GM12865 (cell line): ENCODE results near the gene DND1.
A peak's percentile ranks its signal among the peaks of the same experiment; 100 is the strongest.

Experiments
- DNase-seq: peaks from one replicate; pipeline ENCODE4 v3.0.0; 2010; ENCODE audit warnings: low read depth
- H3K4me3 ChIP-seq: 2 replicates; pipeline ENCODE4 v1.5.1; 2011; ENCODE audit warnings: mild to moderate bottlenecking, low read depth, low read length, control low read depth
- TF ChIP-seq, protein P1 (sequence below): IDR thresholded peaks from 2 replicates; pipeline ENCODE4 v1.5.1; 2011; ENCODE audit warnings: low read length, control low read depth, low read depth, inconsistent platforms; ENCODE audit not compliant: insufficient read depth; ENCODE audit errors: missing control alignments

Gene DND1

DNA sequence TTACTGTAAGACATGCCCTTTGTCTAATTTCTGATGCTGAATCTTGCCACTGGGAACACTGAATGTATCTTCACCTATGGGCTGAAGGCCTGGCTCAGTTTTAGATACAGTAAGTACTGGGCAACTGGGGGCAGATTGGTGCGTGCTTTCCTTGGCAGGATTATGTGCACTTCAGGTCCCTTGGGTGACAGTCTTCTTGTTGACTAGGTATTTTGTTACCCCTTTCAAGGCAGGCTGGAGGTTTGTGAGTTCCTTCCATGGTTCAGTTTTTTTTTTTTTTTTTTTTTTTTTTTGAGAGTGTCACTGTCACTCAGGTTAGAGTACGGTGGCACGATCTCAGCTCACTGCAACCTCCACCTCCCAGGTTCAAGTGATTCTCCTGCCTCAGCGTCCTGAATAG is 34.4 kb upstream of the DND1 start:
- DNase-seq: no peak
- TF ChIP-seq, protein P1, sequence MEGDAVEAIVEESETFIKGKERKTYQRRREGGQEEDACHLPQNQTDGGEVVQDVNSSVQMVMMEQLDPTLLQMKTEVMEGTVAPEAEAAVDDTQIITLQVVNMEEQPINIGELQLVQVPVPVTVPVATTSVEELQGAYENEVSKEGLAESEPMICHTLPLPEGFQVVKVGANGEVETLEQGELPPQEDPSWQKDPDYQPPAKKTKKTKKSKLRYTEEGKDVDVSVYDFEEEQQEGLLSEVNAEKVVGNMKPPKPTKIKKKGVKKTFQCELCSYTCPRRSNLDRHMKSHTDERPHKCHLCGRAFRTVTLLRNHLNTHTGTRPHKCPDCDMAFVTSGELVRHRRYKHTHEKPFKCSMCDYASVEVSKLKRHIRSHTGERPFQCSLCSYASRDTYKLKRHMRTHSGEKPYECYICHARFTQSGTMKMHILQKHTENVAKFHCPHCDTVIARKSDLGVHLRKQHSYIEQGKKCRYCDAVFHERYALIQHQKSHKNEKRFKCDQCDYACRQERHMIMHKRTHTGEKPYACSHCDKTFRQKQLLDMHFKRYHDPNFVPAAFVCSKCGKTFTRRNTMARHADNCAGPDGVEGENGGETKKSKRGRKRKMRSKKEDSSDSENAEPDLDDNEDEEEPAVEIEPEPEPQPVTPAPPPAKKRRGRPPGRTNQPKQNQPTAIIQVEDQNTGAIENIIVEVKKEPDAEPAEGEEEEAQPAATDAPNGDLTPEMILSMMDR: no peak
- no peak overlapping the region for H3K4me3 ChIP-seq

DNA sequence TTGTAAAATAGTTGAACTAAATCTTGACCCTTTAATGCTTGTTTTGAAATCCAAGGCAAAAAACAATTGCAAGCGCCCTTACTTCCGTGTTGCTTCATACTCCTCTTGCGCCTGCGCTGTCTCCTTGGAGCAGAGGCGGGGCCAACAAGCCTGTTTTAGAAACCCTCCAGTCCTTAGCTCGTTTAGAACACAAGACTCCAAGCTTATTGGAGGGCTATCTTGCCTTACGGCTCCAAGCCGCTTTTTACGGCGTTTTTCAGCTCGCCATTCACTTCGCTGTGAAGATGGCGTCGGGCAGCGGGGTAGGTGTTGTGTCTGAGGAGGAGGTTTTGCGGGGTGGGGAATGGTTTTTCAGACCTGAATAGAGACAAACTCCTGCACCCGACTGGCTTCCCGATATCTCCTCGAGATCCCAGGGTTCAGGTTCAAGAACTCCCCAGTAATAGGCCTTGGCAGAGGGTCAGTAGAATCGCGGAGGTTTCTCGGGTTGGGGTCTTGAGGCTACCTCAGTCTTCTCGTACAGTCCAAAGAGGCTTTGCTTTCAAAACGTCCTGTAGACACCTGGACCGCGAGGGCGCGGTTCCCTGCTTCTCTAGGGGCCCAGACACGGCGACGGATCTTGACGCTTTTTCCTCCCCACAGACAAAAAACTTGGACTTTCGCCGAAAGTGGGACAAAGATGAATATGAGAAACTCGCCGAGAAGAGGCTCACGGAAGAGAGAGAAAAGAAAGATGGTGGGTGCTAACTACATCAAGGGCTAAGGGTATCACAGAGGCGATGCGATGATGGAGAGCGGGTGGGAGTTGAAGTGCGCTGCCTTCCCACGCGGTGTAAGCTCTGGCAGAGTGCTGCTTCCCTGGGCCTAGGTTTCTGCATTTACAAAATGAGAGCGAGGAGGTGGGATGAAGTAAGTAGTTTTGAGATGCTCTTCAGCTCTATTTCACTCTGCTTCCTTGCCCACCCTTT is 27.1 kb upstream of the DND1 start, which contains the start of gene ZMAT2:
TSS of gene ZMAT2 (plus strand) at position 271 of the 968 bp plus-strand sequence. CDS start at position 285, 14 bp downstream.
- H3K4me3 ChIP-seq: peak within 1 kb of the TSS; percentile 62
- TF ChIP-seq, protein P1: no peak
- peak; percentile 97 for DNase-seq

DNA sequence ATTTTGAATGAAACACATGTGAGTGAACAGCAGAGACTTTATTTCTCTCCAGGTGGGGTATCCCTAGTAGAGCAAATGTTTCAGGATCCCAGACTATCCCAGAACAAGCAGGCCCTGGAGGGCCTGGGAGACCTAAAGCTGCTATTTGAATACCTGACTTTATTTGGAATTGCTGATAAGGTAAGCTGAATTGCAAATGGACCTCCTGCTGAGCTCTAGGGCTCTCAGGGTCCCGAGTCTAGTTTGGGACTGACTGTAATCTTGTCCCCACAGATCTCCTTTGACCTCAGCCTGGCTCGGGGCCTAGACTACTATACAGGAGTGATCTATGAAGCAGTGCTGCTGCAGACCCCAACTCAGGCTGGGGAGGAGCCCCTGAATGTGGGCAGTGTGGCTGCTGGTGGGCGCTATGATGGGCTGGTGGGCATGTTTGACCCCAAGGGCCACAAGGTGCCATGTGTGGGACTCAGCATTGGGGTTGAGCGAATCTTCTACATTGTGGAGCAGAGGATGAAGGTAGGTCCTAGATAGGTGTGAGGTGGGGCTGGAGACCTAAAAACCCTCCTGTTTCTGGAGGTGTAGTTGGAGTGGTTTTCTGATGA is 23.6 kb upstream of the DND1 start:
- DNase-seq: no peak
- TF ChIP-seq, protein P1: no peak

DNA sequence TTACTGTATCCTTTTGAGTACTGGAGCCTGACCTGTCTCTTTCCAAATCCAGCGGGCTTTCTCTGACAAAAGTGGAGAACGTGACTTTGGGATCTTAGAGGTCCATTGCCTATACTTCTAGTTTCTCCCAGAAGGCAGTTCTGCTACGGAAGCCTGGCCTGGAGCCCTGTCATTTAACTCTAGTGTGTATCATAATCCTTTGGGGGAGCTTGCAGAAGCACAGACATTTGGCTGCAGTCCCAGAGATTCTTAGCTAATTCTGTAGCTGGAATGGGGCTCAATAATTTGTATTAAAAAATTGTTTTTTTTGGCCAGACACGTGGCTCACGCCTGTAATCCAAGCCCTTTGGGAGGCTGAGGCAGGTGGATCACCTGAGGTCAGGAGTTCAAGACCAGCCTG is 20.9 kb upstream of the DND1 start:
- no peak overlapping the region for H3K4me3 ChIP-seq
- TF ChIP-seq, protein P1: no peak
- no peak for DNase-seq

More for the DNA sequence above, 23.6 kb upstream of the DND1 start:
- no peak overlapping the region for H3K4me3 ChIP-seq

DNA sequence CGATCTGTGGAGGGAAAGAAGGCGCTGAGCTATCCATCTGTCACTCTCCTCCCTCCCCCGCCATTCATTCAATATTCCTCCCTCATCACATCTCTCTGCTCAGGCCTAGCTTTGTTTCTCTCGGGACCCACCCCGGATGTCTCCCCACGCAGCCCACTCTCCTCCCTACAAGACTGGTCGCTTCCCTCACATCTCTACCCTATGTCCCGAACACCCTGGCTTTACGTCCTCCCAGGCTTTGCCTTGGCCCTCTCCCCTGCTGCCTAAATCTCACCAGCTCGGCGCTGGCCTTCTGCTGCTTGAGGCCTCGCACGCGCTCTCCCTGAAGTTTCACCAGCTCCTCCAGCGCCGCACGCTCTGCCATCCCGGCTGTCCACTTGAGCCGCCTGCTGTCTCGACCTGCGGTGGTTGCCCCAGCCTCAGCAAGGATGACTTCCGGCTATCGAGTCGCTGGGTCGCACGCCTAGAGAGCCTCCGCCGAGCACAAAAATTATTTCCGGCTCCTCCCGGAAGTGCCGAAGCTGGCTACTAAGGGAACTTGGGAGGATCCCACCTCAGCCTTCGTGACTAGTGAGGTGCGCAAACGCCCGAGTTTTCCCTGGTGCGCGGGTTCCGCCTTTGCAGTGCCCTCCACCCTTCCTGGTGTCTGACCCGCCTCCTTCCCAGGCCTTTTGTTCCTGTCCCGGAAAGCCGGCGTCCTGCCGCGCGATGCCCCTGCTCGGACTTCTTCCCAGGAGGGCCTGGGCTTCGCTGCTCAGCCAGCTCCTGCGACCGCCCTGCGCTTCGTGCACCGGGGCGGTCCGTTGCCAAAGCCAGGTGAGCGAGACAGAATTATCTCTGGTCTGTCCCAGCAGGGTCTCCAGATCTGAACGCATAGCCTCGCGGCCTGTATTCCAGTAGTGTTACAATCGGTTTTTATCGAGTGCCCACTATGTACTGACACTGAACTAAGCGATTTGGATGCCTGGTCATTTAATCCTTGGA is 17.9 kb upstream of the DND1 start, which contains the start of the genes HARS1 and HARS2:
TSS of gene HARS1 (minus strand) at position 430 of the 984 bp plus-strand sequence. CDS start at position 364, 66 bp downstream.
TSS of gene HARS2 (plus strand) at position 515 of the 984 bp plus-strand sequence. CDS start at position 709, 194 bp downstream.
- H3K4me3 ChIP-seq: peak within 1 kb of the TSS; percentile 69
- peak; percentile 95 for DNase-seq
- TF ChIP-seq, protein P1: no peak

DNA sequence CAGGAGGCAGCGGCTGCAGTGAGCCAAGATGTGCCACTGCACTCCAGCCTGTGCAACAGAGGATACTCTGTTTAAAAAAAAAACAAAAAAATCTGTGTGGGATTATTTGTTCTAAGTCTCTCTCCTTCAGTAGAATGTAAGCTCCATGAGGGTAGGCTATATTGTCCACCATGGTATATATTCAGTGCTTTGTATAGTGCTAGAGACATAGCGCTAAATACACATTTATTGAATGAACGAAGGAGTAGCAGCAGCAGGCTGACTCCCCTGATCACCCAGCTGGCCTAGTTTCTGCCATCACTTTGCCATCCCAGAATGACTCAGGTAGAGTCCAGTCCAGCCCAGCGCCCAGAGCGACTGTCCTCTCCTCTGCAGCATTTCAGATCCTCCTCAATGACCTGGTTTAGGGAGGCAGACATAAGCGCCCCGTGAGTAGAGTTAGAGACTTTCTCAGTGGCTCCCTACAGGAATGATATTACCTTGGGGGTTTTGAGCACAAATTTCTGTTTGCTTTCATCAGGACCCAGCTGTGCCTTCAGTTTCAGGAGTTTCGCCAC is 17.1 kb upstream of the DND1 start:
- DNase-seq: no peak
- TF ChIP-seq, protein P1: no peak
- H3K4me3 ChIP-seq: peak overlapping the region; percentile 69
